ENCODE results near the gene ADPRHL1.

ADPRHL1 gene

DNA sequence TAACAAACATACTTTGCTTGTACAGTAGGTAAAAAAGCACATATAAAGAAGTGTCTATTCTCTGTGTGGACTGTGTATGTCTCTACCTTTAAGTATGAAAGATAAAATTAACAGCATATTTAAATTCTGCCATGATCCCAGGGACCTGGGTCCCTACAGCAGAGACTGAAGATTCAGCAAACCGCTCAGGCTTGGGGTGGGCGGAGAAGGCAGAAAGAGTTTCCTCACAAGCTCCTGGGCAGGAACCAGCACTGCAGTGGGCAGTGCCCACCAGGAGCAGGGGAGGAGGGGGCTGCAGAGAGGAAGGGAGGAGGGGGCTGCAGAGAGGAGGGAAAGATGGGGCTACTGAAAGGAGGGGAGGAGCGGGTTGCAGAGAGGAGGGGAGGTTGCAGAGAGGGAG, 44.7 kb downstream of the ADPRHL1 start:
- H3K9me3 ChIP-seq (ENCODE audit: control insufficient read depth, low read depth, low read length), result no peaks in the 10 kb centered on the region
- H3K27ac ChIP-seq (ENCODE audit: low read length), result no peak overlapping the region
- H3K9ac ChIP-seq (ENCODE audit: low read length), result no peak overlapping the region
- H3K36me3 ChIP-seq (ENCODE audit: control insufficient read depth, low read depth, low read length), result no peaks in the 10 kb centered on the region
- H3K4me3 ChIP-seq (ENCODE audit: low read length), result no peak overlapping the region
- no peaks in the 10 kb centered on the region for H3K4me1 ChIP-seq (ENCODE audit: control insufficient read depth, low read depth, low read length)
- no peaks in the 10 kb centered on the region for H3K27me3 ChIP-seq (ENCODE audit: control insufficient read depth, insufficient read depth, low read length)

DNA sequence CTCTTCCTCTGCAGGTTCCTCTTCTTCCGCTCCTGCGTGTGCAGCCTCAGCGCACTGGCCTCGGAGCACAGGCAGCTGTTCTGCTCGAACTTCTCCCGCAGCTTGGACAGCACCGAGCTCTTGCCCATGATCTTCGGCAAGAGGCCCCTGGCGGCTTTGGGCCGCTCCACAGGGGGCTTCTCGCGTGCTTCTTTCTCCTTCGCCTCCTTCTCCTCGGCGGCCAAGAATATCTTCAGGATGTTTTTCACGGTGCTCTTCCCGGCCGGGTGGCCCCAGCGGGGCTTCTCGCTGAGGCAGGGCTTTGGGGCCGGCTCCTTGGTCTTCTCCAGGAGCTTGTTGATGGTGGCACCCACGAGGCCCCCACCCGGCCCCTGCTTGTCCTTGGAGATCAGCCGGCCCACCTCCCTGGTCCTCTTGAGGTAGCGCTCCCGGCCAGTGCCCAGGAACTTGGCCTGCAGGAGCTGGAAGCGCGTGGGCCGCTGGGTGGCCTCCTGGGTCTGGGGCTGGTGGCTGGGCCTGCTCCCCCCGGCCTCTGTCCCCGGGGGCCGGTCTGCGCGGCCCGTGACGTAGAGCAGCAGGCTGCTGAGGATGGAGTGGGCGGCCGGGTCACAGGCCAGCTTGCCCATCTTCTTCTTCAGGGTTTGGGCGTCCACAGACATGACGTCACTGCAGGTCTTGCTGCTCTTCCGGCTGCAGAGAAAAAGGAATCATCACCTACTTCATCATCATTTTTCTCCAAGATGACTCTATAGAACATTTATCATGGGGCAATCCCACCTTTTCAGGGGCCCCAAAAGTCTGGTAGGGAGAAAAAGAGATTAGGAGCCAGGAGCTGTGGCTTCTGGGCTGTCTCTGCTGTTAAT, 45.5 kb downstream of the ADPRHL1 start:
- H3K4me1 ChIP-seq (ENCODE audit: control insufficient read depth, low read depth, low read length), result no peaks in the 10 kb centered on the region
- H3K36me3 ChIP-seq (ENCODE audit: control insufficient read depth, low read depth, low read length), result no peaks in the 10 kb centered on the region
- no peaks in the 10 kb centered on the region for H3K9me3 ChIP-seq (ENCODE audit: control insufficient read depth, low read depth, low read length)
- H3K9ac ChIP-seq (ENCODE audit: low read length), result no peak overlapping the region
- no peaks in the 10 kb centered on the region for H3K27me3 ChIP-seq (ENCODE audit: control insufficient read depth, insufficient read depth, low read length)
- no peak overlapping the region for H3K4me3 ChIP-seq (ENCODE audit: low read length)
- no peak overlapping the region for H3K27ac ChIP-seq (ENCODE audit: low read length)

GRCh38 chr13:113407103-113407530, 46.2 kb downstream of the ADPRHL1 start:
- H3K4me3 ChIP-seq (ENCODE audit: low read length), result no peak overlapping the region
- H3K27ac ChIP-seq (ENCODE audit: low read length), result no peak overlapping the region
- H3K36me3 ChIP-seq (ENCODE audit: control insufficient read depth, low read depth, low read length), result no peaks in the 10 kb centered on the region
- H3K9ac ChIP-seq (ENCODE audit: low read length), result no peak overlapping the region
- no peaks in the 10 kb centered on the region for H3K27me3 ChIP-seq (ENCODE audit: control insufficient read depth, insufficient read depth, low read length)
- no peaks in the 10 kb centered on the region for H3K4me1 ChIP-seq (ENCODE audit: control insufficient read depth, low read depth, low read length)
- H3K9me3 ChIP-seq (ENCODE audit: control insufficient read depth, low read depth, low read length), result no peaks in the 10 kb centered on the region

DNA sequence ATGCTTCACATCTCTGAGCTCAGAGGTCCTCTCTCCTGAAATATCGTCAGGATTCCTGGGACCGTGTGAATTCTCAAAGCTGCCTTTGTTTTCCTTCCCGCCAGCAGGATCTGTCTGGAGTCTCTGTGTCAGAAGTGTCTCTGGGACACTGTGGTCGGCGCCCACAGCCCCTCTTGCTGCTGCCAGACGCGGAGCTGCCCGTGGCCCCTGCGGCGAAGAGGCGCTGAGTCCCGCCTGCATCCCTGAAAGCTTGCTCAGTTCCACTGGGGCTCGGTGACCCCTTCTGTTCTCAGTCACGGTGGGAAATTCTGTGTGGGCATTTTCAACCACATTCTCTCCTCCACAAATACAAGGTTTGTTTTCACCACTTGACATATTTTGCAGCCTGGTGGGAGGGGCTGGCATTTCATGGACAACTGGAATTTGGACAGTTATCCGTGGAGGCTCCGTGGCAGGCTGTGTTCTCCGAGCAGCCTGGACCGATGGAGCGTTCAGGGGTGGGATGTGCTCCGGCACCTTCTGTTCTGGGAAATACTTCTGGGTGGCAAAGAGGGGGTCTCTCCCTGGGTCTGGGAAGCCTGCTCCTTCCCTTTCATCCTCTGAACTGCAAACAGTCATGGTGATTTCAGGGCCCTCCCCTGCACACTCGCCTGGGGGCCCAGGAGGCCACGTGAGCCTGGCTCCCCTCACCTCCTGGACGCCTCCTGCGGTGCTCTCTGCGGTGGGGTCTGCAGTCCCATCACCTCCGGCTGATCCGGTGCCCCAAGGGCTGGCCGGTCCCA, 46.8 kb downstream of the ADPRHL1 start:
- Histone ChIP-seq H3K27me3 (ENCODE audit: control insufficient read depth, insufficient read depth, low read length) (no peaks in the 10 kb centered on the region), H3K4me1 (ENCODE audit: control insufficient read depth, low read depth, low read length) (no peaks in the 10 kb centered on the region), H3K9me3 (ENCODE audit: control insufficient read depth, low read depth, low read length) (no peaks in the 10 kb centered on the region), H3K4me3 (ENCODE audit: low read length) (no peak overlapping the region), H3K9ac (ENCODE audit: low read length) (no peak overlapping the region), H3K27ac (ENCODE audit: low read length) (no peak overlapping the region), H3K36me3 (ENCODE audit: control insufficient read depth, low read depth, low read length) (no peaks in the 10 kb centered on the region)

DNA sequence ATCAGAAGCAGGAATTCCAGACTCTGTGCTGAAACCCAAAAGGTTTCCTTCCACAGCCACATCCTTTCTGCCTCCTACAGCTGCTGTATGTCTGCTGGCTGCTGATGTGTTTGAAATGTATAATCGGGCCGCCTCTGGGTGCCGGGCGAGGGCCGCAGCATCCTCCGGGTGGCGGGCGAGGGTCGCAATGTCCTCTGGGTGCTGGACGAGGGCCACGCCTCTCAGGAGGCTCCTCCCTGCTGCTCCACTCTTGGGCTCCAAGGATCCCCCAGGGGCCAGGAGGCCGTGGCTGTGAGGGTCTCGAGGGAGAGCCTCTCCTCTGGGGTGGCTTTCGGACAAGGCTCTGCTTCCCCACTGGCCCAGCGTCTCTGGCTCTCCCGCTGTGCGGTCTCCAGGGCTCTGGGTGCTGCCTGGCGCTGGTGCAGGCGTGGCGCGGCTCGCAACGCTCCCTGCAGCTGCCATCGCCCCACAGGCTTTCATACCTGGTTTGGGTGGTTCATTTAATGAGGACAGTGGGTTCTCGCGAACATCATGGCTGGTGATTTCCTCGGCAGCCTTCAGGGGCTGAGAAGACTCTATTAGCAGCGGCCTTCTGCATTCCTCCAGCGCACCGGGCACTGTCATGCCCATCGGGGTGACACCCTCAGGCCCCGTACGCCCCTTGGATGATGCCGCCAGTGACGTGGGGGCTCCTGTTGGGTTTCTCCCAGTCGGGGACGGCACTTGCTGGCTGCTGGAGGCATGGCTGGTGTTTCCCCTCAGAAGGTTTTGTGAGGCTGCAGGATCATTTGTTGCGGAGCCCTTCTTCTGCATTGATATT, 47.6 kb downstream of the ADPRHL1 start:
- H3K36me3 ChIP-seq (ENCODE audit: control insufficient read depth, low read depth, low read length), result no peaks in the 10 kb centered on the region
- H3K4me3 ChIP-seq (ENCODE audit: low read length), result no peak overlapping the region
- H3K9ac ChIP-seq (ENCODE audit: low read length), result no peak overlapping the region
- no peaks in the 10 kb centered on the region for H3K27me3 ChIP-seq (ENCODE audit: control insufficient read depth, insufficient read depth, low read length)
- H3K9me3 ChIP-seq (ENCODE audit: control insufficient read depth, low read depth, low read length), result no peaks in the 10 kb centered on the region
- H3K27ac ChIP-seq (ENCODE audit: low read length), result no peak overlapping the region
- no peaks in the 10 kb centered on the region for H3K4me1 ChIP-seq (ENCODE audit: control insufficient read depth, low read depth, low read length)

DNA sequence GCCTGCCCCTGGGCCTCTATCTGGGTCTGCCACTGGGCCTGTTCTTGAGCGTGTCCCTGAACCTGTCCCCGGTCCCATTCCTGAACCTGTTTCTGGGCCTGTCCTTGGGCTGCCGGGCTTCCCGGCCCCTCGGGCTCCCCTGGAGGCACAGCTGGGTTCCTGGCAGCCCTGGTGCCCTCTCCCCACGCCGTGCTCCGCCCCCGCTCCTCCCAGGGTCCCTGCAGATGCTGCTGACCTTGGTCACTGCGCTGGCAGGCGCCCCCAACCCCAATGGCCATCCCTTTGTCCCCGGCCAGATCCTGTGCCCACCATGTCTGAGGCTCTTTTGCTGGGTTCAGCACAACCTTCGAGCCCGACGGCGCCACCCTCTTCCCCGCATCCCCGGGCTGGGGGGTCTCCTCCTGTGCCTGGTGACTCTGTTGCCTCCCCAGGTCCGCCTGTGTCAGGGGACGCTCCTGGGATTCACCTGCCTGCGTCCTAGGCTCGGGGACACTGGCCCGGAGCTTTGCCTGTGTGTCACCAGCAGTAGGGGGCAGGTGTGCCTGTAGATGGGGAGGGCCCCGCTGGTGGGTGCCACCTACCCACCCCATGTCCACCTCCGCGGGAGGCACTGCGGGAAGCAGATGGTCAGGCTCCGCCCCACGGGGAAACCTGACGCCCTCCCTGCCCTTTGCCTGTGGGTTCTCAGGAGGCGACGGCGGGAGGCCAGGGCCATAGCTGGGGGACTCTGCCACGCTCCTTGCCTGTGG, 48.4 kb downstream of the ADPRHL1 start:
- Histone ChIP-seq H3K9me3 (ENCODE audit: control insufficient read depth, low read depth, low read length) (no peaks in the 10 kb centered on the region), H3K4me3 (ENCODE audit: low read length) (no peak overlapping the region), H3K9ac (ENCODE audit: low read length) (no peak overlapping the region), H3K4me1 (ENCODE audit: control insufficient read depth, low read depth, low read length) (no peaks in the 10 kb centered on the region), H3K27me3 (ENCODE audit: control insufficient read depth, insufficient read depth, low read length) (no peaks in the 10 kb centered on the region), H3K36me3 (ENCODE audit: control insufficient read depth, low read depth, low read length) (no peaks in the 10 kb centered on the region), H3K27ac (ENCODE audit: low read length) (no peak overlapping the region)

DNA sequence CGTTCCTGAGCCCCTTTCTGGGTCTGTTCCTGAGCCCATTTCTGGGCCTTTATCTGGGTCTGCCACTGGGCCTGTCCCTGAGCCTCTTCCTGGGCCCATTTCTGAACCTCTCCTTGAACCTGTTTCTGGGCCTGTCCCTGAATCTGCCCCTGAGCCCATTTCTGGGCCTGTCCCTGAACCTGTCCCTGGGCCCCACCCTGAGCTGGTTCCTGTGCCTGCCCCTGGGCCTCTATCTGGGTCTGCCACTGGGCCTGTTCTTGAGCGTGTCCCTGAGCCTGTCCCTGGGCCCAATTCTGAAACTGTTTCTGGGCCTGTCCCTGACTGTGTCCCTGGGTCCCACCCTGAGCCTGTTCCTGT, 48.9 kb downstream of the ADPRHL1 start:
- Histone ChIP-seq H3K4me3 (ENCODE audit: low read length) (no peak overlapping the region), H3K4me1 (ENCODE audit: control insufficient read depth, low read depth, low read length) (peaks cover 3% of the 10 kb centered on the region), H3K9me3 (ENCODE audit: control insufficient read depth, low read depth, low read length) (no peaks in the 10 kb centered on the region), H3K36me3 (ENCODE audit: control insufficient read depth, low read depth, low read length) (no peaks in the 10 kb centered on the region), H3K27me3 (ENCODE audit: control insufficient read depth, insufficient read depth, low read length) (no peaks in the 10 kb centered on the region), H3K9ac (ENCODE audit: low read length) (no peak overlapping the region), H3K27ac (ENCODE audit: low read length) (no peak overlapping the region)

GRCh38 chr13:113403255-113404104, 49.8 kb downstream of the ADPRHL1 start:
- H3K4me1 ChIP-seq (ENCODE audit: control insufficient read depth, low read depth, low read length), result peaks cover 8% of the 10 kb centered on the region
- H3K9ac ChIP-seq (ENCODE audit: low read length), result no peak overlapping the region
- H3K9me3 ChIP-seq (ENCODE audit: control insufficient read depth, low read depth, low read length), result no peaks in the 10 kb centered on the region
- no peaks in the 10 kb centered on the region for H3K27me3 ChIP-seq (ENCODE audit: control insufficient read depth, insufficient read depth, low read length)
- H3K27ac ChIP-seq (ENCODE audit: low read length), result no peak overlapping the region
- no peak overlapping the region for H3K4me3 ChIP-seq (ENCODE audit: low read length)
- H3K36me3 ChIP-seq (ENCODE audit: control insufficient read depth, low read depth, low read length), result no peaks in the 10 kb centered on the region

DNA sequence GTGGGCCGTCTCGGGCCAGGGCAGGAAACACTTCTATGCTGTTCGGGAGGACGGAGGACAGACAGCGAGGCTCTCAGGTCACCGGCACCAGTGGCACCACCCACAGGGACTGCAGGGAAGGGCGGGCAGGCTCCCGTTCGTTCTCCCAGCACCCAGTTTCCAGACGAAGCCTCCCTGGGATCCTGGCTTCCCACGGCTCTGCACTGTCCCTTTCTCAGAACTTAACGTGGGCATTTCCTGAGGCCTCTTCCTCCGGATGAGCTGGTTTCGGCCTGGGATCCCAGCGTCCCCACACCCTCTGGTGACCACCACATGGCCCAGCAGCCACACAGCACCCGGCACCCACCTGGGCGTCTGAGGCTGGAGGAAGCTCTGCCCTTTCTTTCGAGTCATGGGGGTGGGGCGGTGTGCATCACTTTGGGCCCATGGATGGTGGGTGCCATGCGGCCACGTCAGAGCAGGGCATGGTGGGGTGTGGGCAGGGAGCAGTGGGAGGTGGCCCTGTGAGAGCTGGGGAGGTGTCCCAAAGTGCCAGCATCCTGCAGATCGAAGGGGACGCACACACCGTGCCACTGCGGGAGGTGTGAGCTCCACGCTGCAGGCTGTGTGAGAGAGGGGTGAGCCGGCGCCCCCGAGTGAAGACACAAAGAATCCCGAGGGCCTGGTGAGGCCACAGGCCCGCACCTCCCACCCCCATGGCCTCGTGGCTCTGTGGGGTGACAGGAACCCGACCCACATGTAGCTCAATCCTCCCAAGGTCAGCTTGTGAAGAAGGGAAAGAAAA, 50.6 kb downstream of the ADPRHL1 start:
- no peak overlapping the region for H3K4me3 ChIP-seq (ENCODE audit: low read length)
- H3K9ac ChIP-seq (ENCODE audit: low read length), result no peak overlapping the region
- no peaks in the 10 kb centered on the region for H3K36me3 ChIP-seq (ENCODE audit: control insufficient read depth, low read depth, low read length)
- peaks cover 8% of the 10 kb centered on the region for H3K4me1 ChIP-seq (ENCODE audit: control insufficient read depth, low read depth, low read length)
- no peaks in the 10 kb centered on the region for H3K9me3 ChIP-seq (ENCODE audit: control insufficient read depth, low read depth, low read length)
- no peak overlapping the region for H3K27ac ChIP-seq (ENCODE audit: low read length)
- no peaks in the 10 kb centered on the region for H3K27me3 ChIP-seq (ENCODE audit: control insufficient read depth, insufficient read depth, low read length)

All from iPS-18a (cell line).